CD1c-positive myeloid dendritic cell (primary cell): ENCODE data around the gene MTFP1.
"Not testable (repeated sequence)": the region's sequence is repeated elsewhere in the genome, so short reads cannot be mapped to it uniquely, and the experiment has no call there.

ENCODE experiments used
- DNase-seq: peaks from one replicate; pipeline ENCODE4 v3.0.0-alpha.2; 2016; ENCODE audit errors: extremely low spot score

Gene MTFP1

DNA sequence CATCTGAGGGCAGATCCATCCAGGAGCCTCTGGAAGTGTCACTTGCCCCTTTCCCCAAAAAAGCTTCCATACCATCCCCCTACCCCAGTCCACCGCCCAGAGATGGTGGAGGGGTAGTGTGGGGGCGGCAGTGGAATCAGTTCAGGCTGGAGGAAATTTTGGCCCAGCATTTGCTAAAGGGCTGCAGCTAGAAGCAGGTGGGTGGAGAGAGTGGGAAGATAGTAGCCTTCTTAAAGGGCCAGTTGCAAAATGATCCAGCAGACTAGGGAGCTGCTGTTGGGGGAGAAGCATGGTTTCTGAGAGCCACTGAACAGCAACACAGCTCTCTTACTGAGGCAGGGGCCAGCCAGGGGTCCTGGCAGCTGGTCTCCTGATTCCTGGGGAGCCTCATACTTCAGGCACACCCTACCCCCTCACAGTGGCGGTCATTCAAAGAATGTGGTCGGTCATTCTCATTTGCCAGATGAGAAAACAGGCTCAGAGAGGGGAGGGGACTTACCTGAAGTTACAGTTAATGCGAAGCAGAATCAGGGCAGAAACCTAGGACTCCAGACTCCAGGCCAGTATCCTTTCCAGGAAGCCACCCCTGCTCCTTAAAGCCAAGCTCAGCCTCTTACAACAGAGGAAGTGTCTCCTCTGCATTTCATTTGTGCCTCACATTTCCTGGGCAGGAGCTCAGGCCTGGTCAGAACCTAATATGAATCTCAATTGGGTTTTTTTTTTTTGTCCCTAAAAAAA is 23.4 kb upstream of the MTFP1 start:
- peak; percentile 41 for DNase-seq

DNA sequence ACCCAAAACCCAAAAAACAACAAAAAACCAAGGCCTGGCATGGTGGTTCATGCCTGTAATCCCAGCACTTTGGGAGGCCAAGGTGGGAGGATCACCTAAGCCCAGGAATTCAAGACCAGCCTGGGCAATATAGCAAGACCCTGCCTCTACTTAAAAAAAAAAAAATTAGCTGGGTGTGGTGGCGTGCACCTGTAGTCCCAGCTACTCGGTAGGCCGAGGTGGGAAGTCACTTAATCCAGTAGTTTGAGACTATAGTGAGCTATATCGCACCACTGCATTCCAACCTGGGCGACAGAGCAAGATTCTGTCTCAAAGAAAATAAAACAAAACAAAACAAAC is 22.8 kb upstream of the MTFP1 start:
- DNase-seq, result not testable (repeated sequence)

DNA sequence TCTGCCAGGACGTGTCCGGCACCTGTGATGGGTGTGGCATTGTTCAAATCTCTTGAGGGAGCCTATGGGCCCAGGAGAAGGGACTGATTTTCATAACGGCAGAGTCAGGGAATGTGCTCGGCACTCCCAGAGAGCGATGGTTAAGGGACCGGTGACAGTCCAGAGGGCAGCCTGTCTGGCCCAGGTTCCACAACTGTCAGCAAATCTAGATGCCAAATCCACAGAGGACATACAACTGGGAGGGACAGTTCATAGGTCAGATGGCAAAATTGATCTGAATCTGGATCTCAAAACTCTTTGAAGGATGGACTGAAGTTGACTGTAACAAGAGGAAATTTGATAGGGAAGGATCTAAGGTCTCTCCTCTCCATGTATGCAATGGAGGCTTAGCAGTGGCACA is 21.3 kb upstream of the MTFP1 start:
- DNase-seq, result no peak

GRCh38 chr22:30405731-30406130 is 19.8 kb upstream of the MTFP1 start:
- no peak for DNase-seq

DNA sequence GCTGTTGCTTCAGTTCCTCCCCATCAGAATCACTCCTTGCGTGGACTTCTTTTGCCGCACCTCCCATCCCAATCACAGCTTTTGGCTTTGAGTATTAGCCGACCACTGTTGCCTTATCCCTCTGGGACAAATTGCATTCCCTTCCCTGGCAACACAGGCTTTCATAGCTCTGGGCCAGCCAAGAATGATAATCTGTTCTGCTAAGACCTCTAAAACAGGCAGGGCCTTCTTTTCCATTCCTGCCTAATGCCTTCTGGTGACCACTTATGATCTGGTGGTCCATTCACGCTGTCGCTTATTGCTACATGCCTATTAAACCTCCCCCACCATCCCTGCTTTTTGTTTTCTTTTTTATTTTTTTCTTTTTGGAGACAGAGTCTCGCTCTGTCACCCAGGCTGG is 19.2 kb upstream of the MTFP1 start:
- no peak for DNase-seq

DNA sequence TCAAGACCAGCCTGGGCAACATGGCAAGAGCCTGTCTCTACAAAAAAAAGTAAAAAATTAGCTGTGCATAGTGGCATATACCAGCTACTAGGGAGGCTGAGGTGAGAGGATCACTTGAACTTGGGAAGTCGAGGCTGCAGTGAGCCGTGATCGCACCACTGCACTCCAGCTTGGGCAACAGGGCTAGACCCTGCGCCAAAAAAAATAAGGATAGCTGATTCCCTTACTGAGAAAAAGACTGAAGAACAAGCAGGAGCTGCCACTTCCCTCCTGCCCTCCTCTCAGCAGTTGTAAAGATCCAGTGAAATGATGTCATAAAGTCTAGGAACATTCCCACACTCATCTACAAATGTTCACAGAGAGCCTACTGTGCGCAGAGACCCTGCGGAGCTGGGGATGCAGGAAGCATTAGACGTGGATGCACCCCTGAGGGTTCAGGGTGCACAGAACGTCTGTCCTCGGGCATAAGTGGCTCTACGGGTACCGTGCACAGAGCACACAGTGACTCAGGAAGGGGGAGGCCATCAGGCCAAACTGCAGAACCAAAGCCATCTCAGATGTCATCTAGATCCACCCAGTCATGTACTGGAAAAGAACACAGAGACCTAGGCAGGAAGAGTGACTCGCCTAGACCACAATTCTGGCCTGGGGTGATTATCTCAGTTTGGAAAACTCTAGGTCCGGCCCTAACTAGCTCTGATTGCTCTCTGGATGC is 17.0 kb upstream of the MTFP1 start:
- no peak for DNase-seq

DNA sequence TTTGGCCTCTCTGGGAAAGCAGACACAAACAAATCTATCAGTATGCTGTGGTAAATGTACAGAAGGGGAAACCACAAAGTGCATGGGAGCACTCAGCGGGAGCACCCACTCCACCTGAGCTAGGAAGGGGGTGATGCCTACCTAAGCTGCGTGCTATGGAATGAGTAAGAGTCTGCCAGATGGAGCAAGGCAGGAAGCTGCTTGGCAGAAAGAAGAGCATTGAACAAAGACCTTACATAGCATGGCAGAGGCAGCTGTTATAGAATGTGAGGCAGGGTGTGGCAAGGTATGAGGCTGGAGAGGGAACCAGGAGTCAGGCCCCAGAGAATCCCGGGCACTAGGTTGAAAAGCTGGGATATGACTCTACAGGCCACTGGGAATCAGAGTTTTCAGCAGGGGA is 13.8 kb upstream of the MTFP1 start:
- DNase-seq, result no peak

DNA sequence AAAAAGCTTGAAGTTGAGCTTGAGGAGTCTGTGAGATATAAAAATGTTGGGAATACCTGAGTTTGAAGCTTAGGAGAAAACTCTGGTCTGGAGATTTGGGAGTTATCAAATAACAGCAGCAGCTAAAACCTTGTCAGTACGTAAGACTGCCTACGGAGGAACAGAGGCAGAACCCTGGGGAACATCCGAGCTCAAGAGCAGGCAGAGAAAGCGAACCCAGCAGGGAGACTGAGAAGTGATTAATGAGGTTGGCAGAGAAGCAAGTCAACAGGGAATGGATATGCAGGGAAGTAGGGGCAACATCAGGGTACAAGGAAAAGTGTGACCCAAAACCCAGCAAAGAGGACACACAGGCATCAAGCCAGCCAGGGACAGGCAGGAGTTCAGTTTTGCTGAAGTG is 12.6 kb upstream of the MTFP1 start:
- no peak for DNase-seq

- DNase-seq, result no peak
Observed at GRCh38 chr22:30413745-30414524, 11.6 kb upstream of the MTFP1 start.

DNA sequence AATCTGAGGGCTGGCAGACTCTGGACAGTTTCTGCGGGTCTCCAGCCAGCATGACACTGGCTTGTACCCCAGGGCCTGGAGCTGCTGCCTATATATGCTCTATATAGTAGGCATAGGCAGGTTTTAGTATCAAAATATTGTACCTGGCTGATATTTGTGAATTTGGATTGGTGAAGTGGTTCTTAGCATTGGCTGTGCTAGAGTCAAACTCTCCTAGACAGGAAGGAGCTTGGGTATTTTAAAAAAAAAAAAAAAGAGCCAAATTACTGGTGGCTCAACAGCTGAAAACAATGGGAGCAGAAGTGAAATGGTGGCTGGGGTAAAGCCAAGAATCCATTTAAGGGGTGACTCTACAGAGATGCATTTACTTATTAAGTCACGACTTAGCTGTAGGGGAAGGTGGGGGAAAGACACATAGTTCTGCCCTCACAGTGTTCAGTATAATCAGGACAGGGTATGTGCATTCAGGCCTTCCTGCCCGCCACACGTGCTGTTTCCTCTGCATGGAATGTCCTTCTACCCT is 11.0 kb upstream of the MTFP1 start:
- DNase-seq, result no peak

- DNase-seq, result no peak
Observed at GRCh38 chr22:30416403-30416802, 9.2 kb upstream of the MTFP1 start.

GRCh38 chr22:30416837-30417236 is 8.7 kb upstream of the MTFP1 start:
- DNase-seq, result no peak

GRCh38 chr22:30420347-30421125 is 5.0 kb upstream of the MTFP1 start:
- peak; percentile 30 for DNase-seq

GRCh38 chr22:30421695-30422480 is 3.7 kb upstream of the MTFP1 start:
- no peak for DNase-seq

GRCh38 chr22:30422481-30423300 is 2.9 kb upstream of the MTFP1 start:
- DNase-seq, result peak; percentile 79

DNA sequence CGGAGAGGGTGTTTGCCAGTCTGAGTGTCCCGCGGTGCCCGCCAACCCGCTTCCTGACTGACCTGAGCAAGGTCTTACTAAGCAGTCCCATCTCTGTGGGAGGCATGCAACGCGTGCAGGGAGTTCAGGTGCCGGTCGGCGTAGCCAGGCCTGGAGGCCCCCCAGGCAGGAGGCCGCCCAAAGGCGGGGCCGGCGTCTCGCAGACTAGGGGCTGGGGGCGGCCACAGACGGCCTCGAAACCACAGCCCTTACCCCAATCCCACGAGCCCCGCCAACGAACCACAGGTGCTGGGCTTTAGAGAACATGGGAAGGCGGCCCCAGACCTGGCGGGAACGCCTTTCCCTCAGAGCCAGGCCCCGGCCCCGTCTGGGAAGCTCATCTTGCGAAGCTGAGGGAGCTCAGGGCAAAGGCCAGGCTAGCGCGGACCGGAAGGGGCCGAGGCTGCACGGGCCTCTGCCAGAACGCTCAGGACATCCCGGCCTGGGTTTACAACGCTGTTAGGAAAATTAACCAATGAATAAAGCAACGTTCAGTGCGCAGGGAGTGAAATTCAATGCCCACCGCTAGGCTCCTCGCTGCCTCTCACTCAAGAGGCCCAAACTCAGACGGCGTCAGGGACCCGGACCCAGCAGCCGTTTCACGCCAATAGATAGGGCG is 2.1 kb upstream of the MTFP1 start:
- DNase-seq, result no peak

- DNase-seq, result peak; percentile 100
Observed at GRCh38 chr22:30423959-30424533, 1.5 kb upstream of the MTFP1 start.

DNA sequence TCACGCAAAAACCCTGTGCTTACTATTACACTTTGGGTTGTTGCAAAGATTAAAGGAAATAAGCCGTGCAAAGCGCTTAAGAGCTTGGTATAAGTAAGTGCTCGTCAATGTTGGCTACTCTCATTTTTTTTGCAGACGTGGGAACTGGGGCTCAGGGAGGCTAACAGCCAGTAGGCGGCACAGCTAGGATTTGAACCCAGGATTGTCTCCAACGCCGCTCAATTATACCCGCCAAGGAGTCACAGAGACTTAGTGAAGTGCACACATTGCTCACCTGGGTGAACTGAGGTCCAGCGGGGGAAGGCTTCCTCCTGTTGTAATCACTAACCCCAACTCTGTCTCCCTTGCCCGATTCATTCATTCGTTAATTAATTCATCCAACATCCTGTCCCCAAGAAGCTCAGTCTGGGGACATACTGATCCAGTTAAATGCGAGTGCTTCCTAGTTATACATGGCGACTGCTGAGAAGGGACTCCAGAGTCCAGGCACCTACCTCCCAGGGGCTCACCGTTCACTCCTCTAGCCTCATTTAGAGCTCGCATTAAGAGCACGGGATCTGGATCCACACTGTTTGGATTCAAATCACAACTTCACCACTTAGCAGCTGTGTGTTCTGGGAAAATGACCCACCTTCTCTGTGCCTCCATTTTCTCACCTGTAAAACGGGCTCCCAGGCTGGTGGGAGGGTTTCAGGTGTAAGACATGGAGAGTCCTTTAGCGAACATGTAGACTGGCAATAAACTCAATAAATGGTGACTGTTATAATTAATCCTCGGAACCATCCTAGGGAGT is 838 bp upstream of the MTFP1 start:
- DNase-seq, result no peak

DNA sequence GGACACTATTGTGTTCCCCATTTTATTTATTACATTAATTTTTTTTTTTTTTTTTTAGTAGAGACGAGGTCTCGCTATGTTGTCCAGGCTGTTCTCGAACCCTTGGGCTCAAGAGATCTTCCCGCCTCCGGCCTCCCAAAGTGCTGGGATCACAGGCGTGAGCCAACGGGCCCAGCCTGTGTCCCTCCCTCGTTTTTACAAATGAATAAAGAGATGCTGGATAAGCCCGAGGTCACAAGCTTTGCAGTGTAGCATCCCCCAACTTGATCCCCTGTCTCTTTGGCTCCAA is 297 bp upstream of the MTFP1 start:
- no peak for DNase-seq
